Immature natural killer cell (primary cell): ENCODE results near the gene JAM3. TPM values are rescaled to one million over a fixed set of nuclear protein-coding genes. Genes with fewer than 3 reads are reported as not detected.

ENCODE experiments used
- DNase-seq, 3 donors: peaks; one replicate each; pipeline ENCODE4 v3.0.0; 2022; ENCODE audit warnings: mixed read lengths in 1 of 3
- H3K27ac Mint-ChIP-seq, 6 donors: one replicate each; pipeline ENCODE4 v1.8.0; 2020; ENCODE audit warnings: mixed read lengths in 6 of 6, mild to moderate bottlenecking in 5 of 6, inconsistent platforms in 4 of 6, moderate library complexity in 3 of 6
- H3K27me3 Mint-ChIP-seq, 3 donors: one replicate each; pipeline ENCODE4 v1.8.0; 2020 to 2021; ENCODE audit warnings: low read depth in 3 of 3, mild to moderate bottlenecking in 3 of 3, mixed read lengths in 3 of 3, moderate library complexity in 3 of 3, inconsistent platforms in 1 of 3
- H3K36me3 Mint-ChIP-seq, 3 donors: one replicate each; pipeline ENCODE4 v1.8.0; 2020; ENCODE audit warnings: mixed read lengths in 3 of 3, inconsistent platforms in 2 of 3, mild to moderate bottlenecking in 2 of 3
- H3K4me1 Mint-ChIP-seq, 2 donors: one replicate each; pipeline ENCODE4 v1.8.0; 2020; ENCODE audit warnings: inconsistent platforms in 2 of 2, mild to moderate bottlenecking in 2 of 2, mixed read lengths in 2 of 2, moderate library complexity in 1 of 2
- H3K4me3 Mint-ChIP-seq, 5 donors: one replicate each; pipeline ENCODE4 v1.8.0; 2020; ENCODE audit warnings: mild to moderate bottlenecking in 5 of 5, mixed read lengths in 5 of 5, inconsistent platforms in 3 of 5, moderate library complexity in 3 of 5
- H3K9me3 Mint-ChIP-seq, 6 donors: one replicate each; pipeline ENCODE4 v1.8.0; 2020; ENCODE audit warnings: mild to moderate bottlenecking in 6 of 6, mixed read lengths in 6 of 6, inconsistent platforms in 4 of 6, moderate library complexity in 3 of 6
- polyA plus RNA-seq, 3 donors: library from polyadenylated mRNA; unstranded; fragments of 300-500 nt; fragmentation: Illumina TruSeq; gene quantifications; one replicate each; pipeline ENCODE4 v1.2.3, GENCODE V29; 2021

JAM3 gene
- polyA plus RNA-seq, 3 donors from 2014 or later: 1.6 to 1.9 TPM; not detected in 1

- H3K27me3 Mint-ChIP-seq: peaks cover 4 to 20% (median 12%) of the 10 kb centered on the region in 3 donors
- no peaks in the 10 kb centered on the region for H3K36me3 Mint-ChIP-seq
- H3K27ac Mint-ChIP-seq: no peak overlapping the region
- H3K9me3 Mint-ChIP-seq: no peaks in the 10 kb centered on the region
- H3K4me1 Mint-ChIP-seq: peaks cover 0 to 3% of the 10 kb centered on the region in 2 donors
- H3K4me3 Mint-ChIP-seq: no peak overlapping the region
- no peak for DNase-seq
Observed at GRCh38 chr11:134120143-134120850, 51.4 kb downstream of the JAM3 start.

DNA sequence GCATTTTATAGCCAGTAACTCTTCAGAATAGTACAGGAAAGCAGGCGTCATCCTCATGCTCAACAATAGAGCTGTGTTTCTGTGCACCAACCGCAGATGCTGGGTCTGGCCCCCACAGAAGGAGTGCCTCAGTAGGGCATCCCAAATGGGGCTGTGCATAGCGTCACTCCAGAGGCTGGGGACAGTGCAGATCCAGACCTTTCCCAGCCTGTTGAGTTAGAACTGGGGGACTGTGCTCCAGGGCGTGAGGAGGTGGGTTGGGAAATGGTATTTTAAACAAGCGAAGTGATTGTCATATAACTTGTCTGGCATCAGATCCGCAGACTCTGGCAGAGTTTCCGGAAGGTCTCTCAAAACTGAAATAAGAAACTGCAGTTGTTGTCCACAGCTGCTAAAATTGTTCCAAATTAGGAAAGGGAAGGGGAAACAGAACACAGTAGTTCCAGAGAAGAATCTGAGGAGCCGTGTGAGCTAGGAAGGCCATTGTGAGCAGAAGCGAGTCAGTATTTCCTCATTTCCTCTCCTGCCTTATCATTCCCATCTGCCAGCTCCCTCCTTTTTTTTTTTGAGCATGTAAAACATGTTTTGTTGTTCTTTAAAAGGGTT lies 52.2 kb downstream of the JAM3 start:
- H3K9me3 Mint-ChIP-seq: no peaks in the 10 kb centered on the region
- no peak for DNase-seq
- H3K4me1 Mint-ChIP-seq: peaks cover 3 to 7% of the 10 kb centered on the region in 2 donors
- no peak overlapping the region for H3K4me3 Mint-ChIP-seq
- H3K27ac Mint-ChIP-seq: no peak overlapping the region
- no peaks in the 10 kb centered on the region for H3K36me3 Mint-ChIP-seq
- H3K27me3 Mint-ChIP-seq: peaks cover 4 to 26% (median 16%) of the 10 kb centered on the region in 3 donors

DNA sequence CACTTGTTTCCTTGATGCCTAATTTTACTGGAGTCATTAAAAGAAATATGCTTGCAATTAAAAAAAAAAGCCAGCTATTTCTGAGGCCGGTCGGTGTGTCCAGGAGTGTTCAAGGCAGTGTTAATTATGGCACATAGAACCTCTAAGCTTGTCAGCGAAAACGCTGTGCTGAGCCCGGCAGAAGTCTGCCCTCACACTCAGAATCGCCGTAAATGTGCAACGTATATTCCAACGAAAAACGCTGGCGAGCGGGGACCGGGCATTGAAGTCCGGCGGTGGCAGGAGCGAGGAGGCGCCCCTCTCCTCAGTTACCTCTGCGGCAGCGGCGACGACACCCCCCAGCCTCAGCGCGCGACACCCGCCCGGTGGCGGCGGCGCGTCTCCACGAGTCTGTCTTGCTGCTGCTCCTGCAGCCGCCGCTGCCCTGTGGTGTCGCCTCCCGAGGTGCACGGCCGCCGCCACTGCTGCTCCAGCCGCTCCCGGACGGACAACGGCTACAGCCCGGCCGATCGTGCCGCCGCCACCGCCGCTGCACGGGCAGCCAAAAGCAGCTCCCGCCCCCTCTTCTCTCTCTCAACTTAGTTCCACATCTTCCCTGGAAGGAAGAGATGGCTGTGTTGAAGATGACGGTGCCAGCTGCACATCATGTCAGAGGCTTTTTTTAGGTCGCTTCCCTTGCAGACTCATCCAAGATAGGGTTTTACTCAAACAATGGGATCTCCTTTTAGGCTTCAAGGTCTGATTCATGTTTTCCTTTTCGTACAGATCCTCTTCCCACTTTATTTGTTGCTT lies 56.0 kb downstream of the JAM3 start:
- H3K36me3 Mint-ChIP-seq: no peaks in the 10 kb centered on the region
- H3K27me3 Mint-ChIP-seq: peaks cover 4 to 31% (median 12%) of the 10 kb centered on the region in 3 donors
- no peak overlapping the region for H3K4me3 Mint-ChIP-seq
- no peaks in the 10 kb centered on the region for H3K9me3 Mint-ChIP-seq
- peaks cover 3 to 7% of the 10 kb centered on the region in 2 donors for H3K4me1 Mint-ChIP-seq
- peak in 1 of 3 donors; percentile 8 for DNase-seq
- no peak overlapping the region for H3K27ac Mint-ChIP-seq

DNA sequence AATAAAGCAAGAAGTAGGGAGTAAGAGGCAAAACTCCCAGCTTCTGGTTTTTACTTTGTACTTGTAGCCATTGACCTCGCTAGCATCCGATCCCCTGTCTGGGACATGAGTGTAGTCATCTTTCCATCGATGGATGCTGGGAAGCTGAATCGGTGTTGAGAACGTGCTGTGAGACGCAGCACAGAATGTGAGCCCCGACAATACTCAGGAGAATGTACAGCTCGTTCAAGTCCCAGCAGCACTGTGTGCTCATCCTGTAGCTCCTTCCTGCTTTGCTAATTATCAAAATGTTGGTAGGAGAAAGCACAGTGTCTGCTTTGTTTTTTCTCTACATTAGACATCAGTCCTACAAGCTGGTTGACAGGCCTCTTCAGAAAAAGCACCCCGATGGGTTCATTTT lies 56.6 kb downstream of the JAM3 start:
- Mint-ChIP-seq H3K4me1 (peaks cover 3 to 7% of the 10 kb centered on the region in 2 donors), H3K27me3 (peaks cover 4 to 34% (median 15%) of the 10 kb centered on the region in 3 donors), H3K36me3 (no peaks in the 10 kb centered on the region), H3K4me3 (no peak overlapping the region), H3K27ac (no peak overlapping the region), H3K9me3 (peaks cover 0 to 4% (median 0%) of the 10 kb centered on the region in 6 donors)
- no peak for DNase-seq

GRCh38 chr11:134126217-134126822 lies 57.4 kb downstream of the JAM3 start:
- peaks cover under 1 to 12% (median 4%) of the 10 kb centered on the region in 6 donors for H3K9me3 Mint-ChIP-seq

GRCh38 chr11:134131628-134132244 lies 62.9 kb downstream of the JAM3 start:
- Mint-ChIP-seq H3K4me1 (no peaks in the 10 kb centered on the region), H3K36me3 (peaks cover 7 to 11% (median 9%) of the 10 kb centered on the region in 3 donors), H3K4me3 (no peak overlapping the region), H3K27ac (no peak overlapping the region), H3K27me3 (peaks cover 0 to 15% (median 12%) of the 10 kb centered on the region in 3 donors), H3K9me3 (peaks cover 5 to 31% (median 16%) of the 10 kb centered on the region in 6 donors)
- DNase-seq: no peak

More at GRCh38 chr11:134126217-134126822, 57.4 kb downstream of the JAM3 start:
- Mint-ChIP-seq H3K36me3 (peaks cover 0 to 3% (median 2%) of the 10 kb centered on the region in 3 donors), H3K4me1 (peaks cover 3 to 7% of the 10 kb centered on the region in 2 donors), H3K27ac (no peak overlapping the region), H3K27me3 (peaks cover 2 to 34% (median 19%) of the 10 kb centered on the region in 3 donors), H3K4me3 (no peak overlapping the region)
- DNase-seq: no peak

GRCh38 chr11:134132808-134133207 lies 63.9 kb downstream of the JAM3 start:
- H3K27me3 Mint-ChIP-seq: peaks cover 0 to 17% (median 7%) of the 10 kb centered on the region in 3 donors
- H3K27ac Mint-ChIP-seq: no peak overlapping the region
- H3K4me3 Mint-ChIP-seq: no peak overlapping the region
- no peaks in the 10 kb centered on the region for H3K4me1 Mint-ChIP-seq
- peaks cover 5 to 31% (median 16%) of the 10 kb centered on the region in 6 donors for H3K9me3 Mint-ChIP-seq
- DNase-seq: no peak
- H3K36me3 Mint-ChIP-seq: peaks cover 7 to 11% (median 9%) of the 10 kb centered on the region in 3 donors

GRCh38 chr11:134134167-134134566 lies 65.3 kb downstream of the JAM3 start:
- Mint-ChIP-seq H3K27ac (no peak overlapping the region), H3K36me3 (peaks cover 7 to 11% (median 9%) of the 10 kb centered on the region in 3 donors), H3K9me3 (peaks cover 5 to 31% (median 16%) of the 10 kb centered on the region in 6 donors), H3K4me1 (no peaks in the 10 kb centered on the region), H3K4me3 (no peak overlapping the region), H3K27me3 (peaks cover 1 to 14% (median 7%) of the 10 kb centered on the region in 3 donors)
- no peak for DNase-seq

DNA sequence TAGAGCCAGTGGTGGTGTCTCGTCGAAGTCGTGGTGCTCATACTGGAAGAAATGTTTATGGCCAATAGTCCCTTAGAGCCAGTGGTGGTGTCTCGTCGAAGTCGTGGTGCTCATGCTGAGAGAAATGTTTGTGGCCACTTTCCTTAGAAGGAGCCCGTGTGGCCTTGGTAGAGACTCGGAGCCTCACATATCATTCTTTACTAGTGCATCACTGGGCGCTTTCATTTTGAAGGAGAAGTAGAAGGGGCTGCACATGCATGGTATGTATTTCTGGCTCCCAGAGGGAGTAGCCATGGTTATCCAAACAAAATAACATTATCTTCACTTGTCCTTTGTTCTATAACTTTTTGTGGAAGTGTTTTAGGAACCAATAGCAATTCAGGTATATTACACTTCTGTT lies 69.5 kb downstream of the JAM3 start:
- Mint-ChIP-seq H3K4me1 (no peaks in the 10 kb centered on the region), H3K4me3 (no peak overlapping the region), H3K27me3 (peaks cover 3 to 12% (median 5%) of the 10 kb centered on the region in 3 donors), H3K9me3 (no peaks in the 10 kb centered on the region), H3K36me3 (no peaks in the 10 kb centered on the region), H3K27ac (no peak overlapping the region)
- no peak for DNase-seq

DNA sequence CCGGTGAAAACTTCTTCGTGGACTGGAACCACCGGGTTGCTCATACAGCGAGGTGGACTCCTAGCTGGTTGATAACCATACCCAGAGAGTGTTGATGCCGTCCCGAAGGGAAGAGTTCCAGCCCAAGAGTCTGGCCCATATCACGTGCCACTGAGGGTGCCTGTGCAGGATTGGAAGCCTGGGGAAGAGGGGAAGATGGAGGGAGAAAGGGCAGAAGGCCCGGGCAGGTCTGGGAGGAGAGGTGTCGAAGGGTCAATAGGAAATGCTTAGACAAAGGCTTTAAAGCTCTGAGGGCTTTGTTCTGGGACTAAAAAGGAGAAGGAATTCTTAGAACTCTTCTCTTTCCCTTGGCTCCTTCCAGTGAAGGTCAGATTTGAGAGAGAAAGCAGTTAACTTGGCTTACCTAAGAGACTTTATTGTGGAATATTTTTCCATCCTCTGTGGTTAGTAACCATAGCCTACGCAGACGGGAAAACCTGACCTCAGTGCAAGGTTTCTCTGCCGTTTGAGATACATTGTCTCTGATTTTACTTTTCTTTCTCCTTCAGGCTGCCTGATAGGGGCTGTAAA lies 70.5 kb downstream of the JAM3 start:
- Mint-ChIP-seq H3K9me3 (no peaks in the 10 kb centered on the region), H3K4me1 (peaks cover 3 to 7% of the 10 kb centered on the region in 2 donors), H3K27ac (no peak overlapping the region)

DNA sequence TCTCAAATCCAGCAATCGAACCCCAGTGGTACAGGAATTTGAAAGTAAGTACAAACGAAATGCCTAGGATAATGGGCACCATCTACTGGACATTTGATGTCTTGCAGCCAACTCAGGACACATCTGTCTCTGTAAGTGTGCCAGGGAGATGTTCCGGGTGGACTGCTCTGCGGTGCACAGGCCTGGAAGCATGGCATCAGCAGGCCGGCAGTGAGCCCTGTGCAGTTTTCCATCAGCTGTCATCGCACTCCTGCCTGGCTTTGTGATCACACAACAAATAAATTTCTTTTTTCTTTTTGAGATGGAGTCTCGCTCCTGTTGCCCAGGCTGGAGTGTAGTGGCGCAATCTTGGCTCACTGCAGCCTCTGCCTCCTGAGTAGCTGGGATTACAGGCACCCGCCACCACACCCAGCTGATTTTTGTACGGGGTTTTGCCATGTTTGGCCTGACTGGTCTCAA lies 71.0 kb downstream of the JAM3 start:
- H3K27ac Mint-ChIP-seq: no peak overlapping the region
- H3K9me3 Mint-ChIP-seq: no peaks in the 10 kb centered on the region
- H3K36me3 Mint-ChIP-seq: peaks cover 0 to 4% (median 0%) of the 10 kb centered on the region in 3 donors
- H3K27me3 Mint-ChIP-seq: peaks cover 3 to 7% (median 5%) of the 10 kb centered on the region in 3 donors
- H3K4me1 Mint-ChIP-seq: peaks cover 4 to 8% of the 10 kb centered on the region in 2 donors
- DNase-seq: peak; percentile 14 to 28 (median 23)
- H3K4me3 Mint-ChIP-seq: no peak overlapping the region

More for the DNA sequence above, 70.5 kb downstream of the JAM3 start:
- Mint-ChIP-seq H3K4me3 (no peak overlapping the region), H3K27me3 (peaks cover 3 to 9% (median 5%) of the 10 kb centered on the region in 3 donors), H3K36me3 (peaks cover 0 to 3% (median 0%) of the 10 kb centered on the region in 3 donors)
- DNase-seq: no peak

- Mint-ChIP-seq H3K27me3 (peaks cover 3 to 6% (median 5%) of the 10 kb centered on the region in 3 donors), H3K4me1 (peaks cover 4 to 8% of the 10 kb centered on the region in 2 donors), H3K4me3 (no peak overlapping the region), H3K9me3 (no peaks in the 10 kb centered on the region), H3K27ac (no peak overlapping the region), H3K36me3 (peaks cover 0 to 8% (median 0%) of the 10 kb centered on the region in 3 donors)
- no peak for DNase-seq
Observed at GRCh38 chr11:134140961-134141490, 72.2 kb downstream of the JAM3 start.
